H1 (cell line): Measurements from ENCODE around the gene RPRM. TPM values are rescaled to one million over a fixed set of nuclear protein-coding genes. Genes with fewer than 3 reads are reported as not detected.

Source experiments
- CTCF ChIA-PET: fragments of 300-600 bp; sonication (Branson Sonifier 250); formaldehyde crosslinking; loops from one replicate; lab custom pipeline; 2021; ENCODE audit not compliant: partially characterized antibody; lab: Charles Lee
- POLR2A ChIA-PET: fragments of 300-600 bp; sonication (Branson Sonifier 250); formaldehyde crosslinking; loops from one replicate; lab custom pipeline; 2021; ENCODE audit warnings: inconsistent platforms; ENCODE audit not compliant: partially characterized antibody; lab: Charles Lee
- DNase-seq, 2 experiments: peaks; one replicate each; pipeline versions ENCODE4 v3.0.0 to v3.0.0-alpha.2; 2010 to 2022; ENCODE audit warnings: low spot score in 2 of 2, low read depth in 1 of 2, mixed read lengths in 1 of 2
- FAIRE-seq: peaks from 2 replicates; lab custom pipeline; 2011; peaks lifted over from hg19 to GRCh38; lab: Jason Lieb, UNC
- H2AFZ ChIP-seq: 2 replicates; pipeline ENCODE4 v1.8.1; 2012; ENCODE audit warnings: low read length, inconsistent platforms
- H2AK5ac ChIP-seq: 2 replicates; pipeline ENCODE4 v1.6.1; 2013; ENCODE audit warnings: low read depth, low read length
- H2BK120ac ChIP-seq: replicated peaks from 2 replicates; pipeline ENCODE3; 2013; ENCODE audit warnings: low read depth, low read length, inconsistent platforms
- H2BK12ac ChIP-seq: 2 replicates; pipeline ENCODE4 v1.6.1; 2013; ENCODE audit warnings: low read depth, low read length
- H2BK15ac ChIP-seq: 2 replicates; pipeline ENCODE4 v1.6.1; 2013; ENCODE audit warnings: low read length
- H2BK20ac ChIP-seq: 2 replicates; pipeline ENCODE4 v1.6.1; 2013; ENCODE audit warnings: low read length
- H2BK5ac ChIP-seq: 2 replicates; pipeline ENCODE4 v1.6.1; 2013; ENCODE audit warnings: low read depth, low read length
- H3K14ac ChIP-seq: 2 replicates; pipeline ENCODE4 v1.6.1; 2013; ENCODE audit warnings: inconsistent platforms; ENCODE audit not compliant: insufficient read length
- H3K18ac ChIP-seq: 2 replicates; pipeline ENCODE4 v1.6.1; 2013; ENCODE audit warnings: low read length; ENCODE audit errors: extremely low read depth
- H3K23ac ChIP-seq: 2 replicates; pipeline ENCODE4 v1.6.1; 2013; ENCODE audit warnings: inconsistent platforms; ENCODE audit not compliant: insufficient read length
- H3K23me2 ChIP-seq: 2 replicates; pipeline ENCODE4 v1.6.1; 2013; ENCODE audit warnings: low read depth, low read length
- H3K27ac ChIP-seq: 2 replicates; pipeline ENCODE4 v1.6.1; 2011; ENCODE audit warnings: low read depth, low read length, inconsistent platforms
- H3K27me3 ChIP-seq, 4 experiments: replicated peaks in 1 of 4; 1 replicate in 1 of 4; 2 replicates in 3 of 4; pipeline versions ENCODE4 v1.6.1 to v1.8.1; 2011 to 2013; ENCODE audit warnings: low read length in 3 of 4, mild to moderate bottlenecking in 3 of 4, inconsistent platforms in 2 of 4, mixed read lengths in 2 of 4, moderate library complexity in 1 of 4; ENCODE audit not compliant: control insufficient read depth in 3 of 4, insufficient read depth in 3 of 4; ENCODE audit errors: extremely low read depth in 1 of 4
- H3K36me3 ChIP-seq, 4 experiments: 2 replicates each; pipeline versions ENCODE4 v1.6.1 to v1.8.1; 2011 to 2013; ENCODE audit warnings: mild to moderate bottlenecking in 4 of 4, low read length in 3 of 4, moderate library complexity in 2 of 4, control low read depth in 1 of 4, inconsistent platforms in 1 of 4; ENCODE audit not compliant: insufficient read depth in 4 of 4, control insufficient read depth in 2 of 4
- H3K4ac ChIP-seq: replicated peaks from 2 replicates; pipeline ENCODE3; 2013; ENCODE audit warnings: low read length, low read depth, mixed read lengths, inconsistent platforms; ENCODE audit not compliant: insufficient read length
- H3K4me1 ChIP-seq, 4 experiments: replicated peaks in 1 of 4; 1 replicate in 1 of 4; 2 replicates in 3 of 4; pipeline versions ENCODE4 v1.6.1 to v1.8.1; 2011 to 2013; ENCODE audit warnings: low read length in 3 of 4, inconsistent platforms in 2 of 4, mixed read lengths in 1 of 4; ENCODE audit not compliant: insufficient read depth in 4 of 4, control insufficient read depth in 3 of 4
- H3K4me2 ChIP-seq, 2 experiments: 2 replicates each; pipeline versions ENCODE4 v1.6.1 to v1.8.1; 2011 to 2013; ENCODE audit warnings: low read depth in 2 of 2, low read length in 2 of 2, control low read depth in 1 of 2, inconsistent platforms in 1 of 2, mild to moderate bottlenecking in 1 of 2; ENCODE audit not compliant: insufficient read depth in 1 of 2
- H3K4me3 ChIP-seq, 4 experiments: fragments of 200-600, 300-600 bp in 1 of 4; sonication (generic), shearing (Covaris generic), sonication (Bioruptor Twin) in 1 of 4; 2 replicates each; pipeline versions ENCODE4 v1.5.1 to v1.8.1; 2011 to 2016; ENCODE audit warnings: low read length in 4 of 4, low read depth in 3 of 4, control low read depth in 2 of 4, inconsistent platforms in 2 of 4, mild to moderate bottlenecking in 2 of 4, mixed read lengths in 1 of 4, moderate library complexity in 1 of 4; ENCODE audit not compliant: insufficient read depth in 2 of 4; ENCODE audit errors: extremely low read depth in 1 of 4
- H3K56ac ChIP-seq: replicated peaks from 2 replicates; pipeline ENCODE3; 2013; ENCODE audit warnings: low read depth, mild to moderate bottlenecking, mixed read lengths, low read length, inconsistent platforms; ENCODE audit not compliant: insufficient read length
- H3K79me1 ChIP-seq: 2 replicates; pipeline ENCODE4 v1.6.1; 2013; ENCODE audit warnings: low read depth, low read length, control low read depth
- H3K79me2 ChIP-seq, 2 experiments: 2 replicates each; pipeline versions ENCODE4 v1.6.1 to v1.8.1; 2012 to 2013; ENCODE audit warnings: low read length in 2 of 2, mild to moderate bottlenecking in 2 of 2, inconsistent platforms in 1 of 2; ENCODE audit not compliant: insufficient read depth in 2 of 2, control insufficient read depth in 1 of 2
- H3K9ac ChIP-seq, 4 experiments: replicated peaks in 1 of 4; 1 replicate in 1 of 4; 2 replicates in 3 of 4; pipeline versions ENCODE4 v1.6.1 to v1.8.1; 2011 to 2013; ENCODE audit warnings: low read depth in 3 of 4, low read length in 3 of 4, control low read depth in 2 of 4, mild to moderate bottlenecking in 2 of 4, moderate library complexity in 2 of 4, inconsistent platforms in 1 of 4; ENCODE audit errors: extremely low read depth in 1 of 4
- H3K9me3 ChIP-seq, 2 experiments: 2 replicates each; pipeline versions ENCODE4 v1.6.1 to v1.8.1; 2012 to 2013; ENCODE audit warnings: mild to moderate bottlenecking in 2 of 2, moderate library complexity in 2 of 2, control low read depth in 1 of 2, inconsistent platforms in 1 of 2, low read depth in 1 of 2, low read length in 1 of 2, mixed read lengths in 1 of 2; ENCODE audit not compliant: insufficient read depth in 2 of 2
- H4K20me1 ChIP-seq, 2 experiments: replicated peaks in 1 of 2; 2 replicates each; pipeline versions ENCODE3 to v1.8.1; 2011 to 2013; ENCODE audit warnings: inconsistent platforms in 2 of 2, low read length in 2 of 2, mild to moderate bottlenecking in 1 of 2; ENCODE audit not compliant: insufficient read depth in 2 of 2, control insufficient read depth in 1 of 2
- H4K5ac ChIP-seq: 2 replicates; pipeline ENCODE4 v1.6.1; 2013; ENCODE audit warnings: low read length, low read depth, mixed read lengths, inconsistent platforms; ENCODE audit not compliant: insufficient read length
- H4K8ac ChIP-seq: 2 replicates; pipeline ENCODE4 v1.8.0; 2013; ENCODE audit warnings: mild to moderate bottlenecking, moderate library complexity, low read length, inconsistent platforms; ENCODE audit not compliant: insufficient read depth; ENCODE audit errors: extremely low read depth
- H4K91ac ChIP-seq: replicated peaks from 2 replicates; pipeline ENCODE3; 2013; ENCODE audit warnings: low read length, mixed read lengths, inconsistent platforms; ENCODE audit not compliant: insufficient read length
- BCL11A ChIP-seq, 2 experiments: IDR thresholded peaks; one replicate each; pipeline ENCODE4 v1.6.1; 2011; ENCODE audit warnings: low read depth in 2 of 2, low read length in 2 of 2, mild to moderate bottlenecking in 2 of 2
- CEBPB ChIP-seq: IDR thresholded peaks from 2 replicates; pipeline ENCODE4 v1.6.1; 2012; ENCODE audit warnings: low read depth, low read length
- GTF2F1 ChIP-seq: IDR thresholded peaks from 2 replicates; pipeline ENCODE4 v1.6.1; 2012; ENCODE audit warnings: low read depth, low read length, improper control_type of control experiment, borderline replicate concordance
- HDAC6 ChIP-seq: IDR thresholded peaks from one replicate; pipeline ENCODE4 v1.7.1; 2012; ENCODE audit warnings: low read depth, mild to moderate bottlenecking, inconsistent platforms, low read length, moderate library complexity
- RNF2 ChIP-seq: fragments of 200-900, 300-1000 bp; sonication (generic); IDR thresholded peaks from 2 replicates; pipeline ENCODE4 v1.7.1; 2016; ENCODE audit warnings: borderline replicate concordance, low read depth, mild to moderate bottlenecking, antibody characterized with exemption, low read length; ENCODE audit not compliant: poor library complexity, severe bottlenecking; ENCODE audit errors: missing control alignments
- RXRA ChIP-seq: IDR thresholded peaks from 2 replicates; pipeline ENCODE4 v1.6.1; 2011; ENCODE audit warnings: low read depth, mild to moderate bottlenecking, low read length, moderate library complexity; ENCODE audit not compliant: insufficient read depth
- WGBS, 2 experiments: shearing (Covaris generic) in 1 of 2; methylation state at CpG; one replicate each; pipeline versions ENCODE4 v1.1.6 to v1.1.7; 2013 to 2015; ENCODE audit warnings: low lambda C conversion rate in 2 of 2, mixed read lengths in 2 of 2, inconsistent platforms in 1 of 2, low coverage in 1 of 2, missing lambda C conversion rate in 1 of 2; ENCODE audit not compliant: insufficient replicate concordance in 2 of 2, insufficient coverage in 1 of 2, insufficient read length in 1 of 2; ENCODE audit errors: extremely low coverage in 1 of 2, missing lambda C conversion rate in 1 of 2; 5-methylcytosine and 5-hydroxymethylcytosine counted together
- polyA plus RNA-seq, 7 experiments: library from polyadenylated mRNA; depleted of rRNA in 3 of 7; stranded (reverse) in 5 of 7; unstranded in 2 of 7; fragments of >200 nt in 5 of 7; fragments of 200-250 nt in 2 of 7; gene quantifications; 1 replicate in 5 of 7; 2 replicates in 1 of 7; 4 replicates in 1 of 7; pipeline versions ENCODE4 v1.2.1 to v1.2.3, GENCODE V29; 2011 to 2013; ENCODE audit warnings: missing spikeins in 2 of 7, mixed read lengths in 2 of 7
- total RNA-seq: library from RNA; stranded (reverse); fragmentation: NEBNext Ultra II Directional; extraction: Animal tissue kit (Norgen Biotek cat#: 25700); gene quantifications from 2 replicates; pipeline ENCODE4 v1.2.1, GENCODE V29; 2021

Gene RPRM
- total and polyA plus RNA-seq, 2 of the 8 experiments (the other 6 are each of a cell fraction or from before 2014, with no cell fraction given): 11.0 to 16.3 TPM

DNA sequence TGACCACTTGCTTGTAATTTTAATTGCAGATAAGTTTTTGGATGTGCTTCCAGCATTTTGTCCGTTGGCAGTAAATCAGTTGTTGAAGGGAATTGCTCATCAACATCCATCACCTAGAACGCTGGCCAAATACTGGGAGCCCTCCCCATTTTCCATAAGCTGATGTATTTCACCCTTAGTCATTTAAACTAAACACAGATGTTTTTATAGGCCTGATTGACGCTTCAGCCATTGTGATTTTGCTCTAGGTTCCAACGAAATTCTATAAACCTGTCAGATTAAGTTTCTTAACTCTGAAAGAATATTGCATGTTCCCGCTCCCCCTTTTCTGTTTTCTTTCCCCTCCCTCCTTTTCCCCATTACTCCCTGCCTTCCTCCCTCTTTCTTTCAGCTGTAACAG lies 1.0 kb upstream of the RPRM start:
- Histone ChIP-seq H2BK15ac (0 out of 2 replicates have a peak overlapping the region, but pooled peaks have one; percentile 26), H3K4me3 (peak overlapping the region; percentile 68 to 72 (median 70); a peak in 6 of 8 replicates), H3K9ac (no peak overlapping the region; a peak in 1 of 7 replicates), H2AK5ac (no peak overlapping the region), H3K27ac (no peak overlapping the region), H3K4me2 (peak overlapping the region; percentile 93 to 100), H2BK5ac (peak overlapping the region; percentile 63; the same call in 1 of the 2 replicates), H3K36me3 (no peaks in the 10 kb centered on the region), H3K79me1 (no peaks in the 10 kb centered on the region), H2BK120ac (no peak overlapping the region), H3K23ac (no peak overlapping the region), H2AFZ (peak overlapping the region; percentile 54; the same call in 1 of the 2 replicates), H3K9me3 (no peaks in the 10 kb centered on the region), H3K14ac (no peak overlapping the region), H2BK20ac (0 out of 2 replicates have a peak overlapping the region, but pooled peaks have one; percentile 72), H3K23me2 (peaks cover 22% of the 10 kb centered on the region), H4K91ac (no peak overlapping the region), H3K27me3 (peaks cover 0 to 10% (median 6%) of the 10 kb centered on the region in 4 experiments; a peak in 4 of 7 replicates), H3K4me1 (peaks cover 7 to 12% (median 9%) of the 10 kb centered on the region in 4 experiments), H3K4ac (no peak overlapping the region), H2BK12ac (peak overlapping the region; percentile 45; the same call in 1 of the 2 replicates), H3K56ac (no peak overlapping the region), H4K8ac (no peak overlapping the region), H4K5ac (no peak overlapping the region), H3K18ac (peak overlapping the region; percentile 85), H4K20me1 (peaks cover 0 to 2% of the 10 kb centered on the region in 2 experiments), H3K79me2 (no peaks in the 10 kb centered on the region; a peak in 1 of 4 replicates)
- 24% methylated on average over 5 of the region's 5 CpGs; no CpG with 5 or more reads in 1 of the 2 experiments for WGBS, 2 experiments
- TF ChIP-seq RXRA (no peak), GTF2F1 (no peak), HDAC6 (no peak), BCL11A (IDR thresholded peaks at IDR 0.05; ENCODE audit: low read depth in 2 of 2, low read length in 2 of 2) (no peak), RNF2 (no peak), CEBPB (no peak)
- ChIA-PET POLR2A (interaction anchor here (0.6 to 1.6 kb wide), 2 partner anchors 18 to 622 kb away, joined by 3 to 4 read pairs; no protein-coding TSS in a partner anchor), CTCF (interaction anchor here (0.7 to 5.9 kb wide), 33 partner anchors 9 to 678 kb away, joined by 3 to 66 read pairs (median 5); no protein-coding TSS in a partner anchor)
- DNase-seq: no peak
- FAIRE-seq: no peak
